HepG2 (cell line): Measurements from ENCODE around the gene RABEPK. TPM values are rescaled to one million over a fixed set of nuclear protein-coding genes. Genes with fewer than 3 reads are reported as not detected.

Source experiments
- ATAC-seq: fragments of 200-7000 bp; cut with Tn5 transposase; 3 replicates; pipeline ENCODE4 v1.9.1; 2020; ENCODE audit warnings: mild to moderate bottlenecking, moderate library complexity
- BruUV-seq: library from RNA; stranded (reverse); fragments of 400-500 nt; replicated peaks from 2 replicates; lab custom pipeline; 2021; lab: Mats Ljungman, UMichigan
- CTCF ChIA-PET: fragments of 300-600 bp; formaldehyde crosslinking; extraction: SDS; loops from one replicate; lab custom pipeline; 2021; ENCODE audit warnings: low total read pairs, inconsistent platforms, low intra/inter-chr PET ratio; lab: Yijun Ruan, JAX
- POLR2A ChIA-PET: fragments of 350-600 bp; sonication (Branson Sonifier 250); formaldehyde crosslinking; loops from one replicate; lab custom pipeline; 2020; ENCODE audit warnings: antibody characterized with exemption, inconsistent platforms; lab: Yijun Ruan, JAX
- DNase-seq: peaks from one replicate; pipeline ENCODE4 v3.0.0-alpha.2; 2015; ENCODE audit warnings: low spot score
- FAIRE-seq: peaks from 3 replicates; lab custom pipeline; 2011; peaks lifted over from hg19 to GRCh38; lab: Jason Lieb, UNC
- H2AFZ ChIP-seq: one replicate; pipeline ENCODE4 v1.6.1; 2011; ENCODE audit warnings: low read length, inconsistent platforms
- H3K27ac ChIP-seq: fragments of 300-600 bp; 3 replicates; pipeline ENCODE4 v1.8.0; 2011; ENCODE audit warnings: mixed run types, mild to moderate bottlenecking, mixed read lengths, low read length, inconsistent platforms; ENCODE audit not compliant: insufficient read depth; ENCODE audit errors: extremely low read length
- H3K27me3 ChIP-seq, 2 experiments: fragments of 200-600 bp in 1 of 2; 2 replicates in 1 of 2; 3 replicates in 1 of 2; pipeline versions ENCODE4 v1.6.0 to v1.8.0; 2011; ENCODE audit warnings: low read length in 2 of 2, mild to moderate bottlenecking in 2 of 2, moderate library complexity in 2 of 2, inconsistent platforms in 1 of 2; ENCODE audit not compliant: insufficient read depth in 2 of 2, control insufficient read depth in 1 of 2
- H3K36me3 ChIP-seq, 2 experiments: fragments of 200-600 bp in 1 of 2; replicated peaks in 1 of 2; 2 replicates in 1 of 2; 3 replicates in 1 of 2; pipeline versions ENCODE4 v1.5.1 to v1.8.0; 2011; ENCODE audit warnings: low read length in 2 of 2, inconsistent platforms in 1 of 2; ENCODE audit not compliant: insufficient read depth in 2 of 2, control insufficient read depth in 1 of 2
- H3K4me1 ChIP-seq: 2 replicates; pipeline ENCODE4 v1.5.1; 2012; ENCODE audit warnings: low read length, inconsistent platforms; ENCODE audit not compliant: insufficient read depth
- H3K4me2 ChIP-seq: 2 replicates; pipeline ENCODE4 v1.6.0; 2011; ENCODE audit warnings: low read depth, low read length, inconsistent platforms
- H3K4me3 ChIP-seq, 3 experiments: fragments of 200-600 bp in 1 of 3; sonication (generic), shearing (Covaris generic) in 1 of 3; replicated peaks in 1 of 3; 2 replicates each; pipeline ENCODE4 v1.5.1; 2011 to 2016; ENCODE audit warnings: low read length in 3 of 3, inconsistent platforms in 2 of 3, low read depth in 2 of 3, mild to moderate bottlenecking in 2 of 3, control low read depth in 1 of 3, mixed read lengths in 1 of 3; ENCODE audit not compliant: insufficient read depth in 1 of 3
- H3K79me2 ChIP-seq: one replicate; pipeline ENCODE4 v1.6.1; 2011; ENCODE audit warnings: low read length, inconsistent platforms; ENCODE audit not compliant: insufficient read depth
- H3K9ac ChIP-seq: 2 replicates; pipeline ENCODE4 v1.6.0; 2011; ENCODE audit warnings: mild to moderate bottlenecking, low read depth, low read length, inconsistent platforms; ENCODE audit not compliant: insufficient read depth
- H3K9me3 ChIP-seq: 2 replicates; pipeline ENCODE4 v1.5.1; 2012; ENCODE audit warnings: mild to moderate bottlenecking, low read length
- H4K20me1 ChIP-seq: 2 replicates; pipeline ENCODE4 v1.6.0; 2011; ENCODE audit warnings: inconsistent platforms, mild to moderate bottlenecking, low read length, moderate library complexity; ENCODE audit not compliant: insufficient read depth
- MED8 ChIP-seq: sonication (generic); formaldehyde crosslinking; IDR thresholded peaks from 2 replicates; pipeline ENCODE4 v1.8.1; 2023; ENCODE audit warnings: mild to moderate bottlenecking, missing genetic modification reagents; ENCODE audit not compliant: insufficient replicate concordance
- PLRG1 ChIP-seq: fragments of 450-650 bp; conservative IDR thresholded peaks from 2 replicates; pipeline ENCODE4 v1.6.1; 2016
- ZNF121 ChIP-seq: sonication (generic); formaldehyde crosslinking; IDR thresholded peaks from 2 replicates; pipeline ENCODE4 v1.5.0; 2020; ENCODE audit warnings: mild to moderate bottlenecking, missing genetic modification reagents
- ZNF552 ChIP-seq: sonication (generic); formaldehyde crosslinking; IDR thresholded peaks from 2 replicates; pipeline ENCODE4 v1.9.0; 2022; ENCODE audit warnings: missing genetic modification reagents, mild to moderate bottlenecking, borderline replicate concordance
- ZNF564 ChIP-seq: sonication (generic); formaldehyde crosslinking; IDR thresholded peaks from 2 replicates; pipeline ENCODE4 v1.8.1; 2023; ENCODE audit warnings: mild to moderate bottlenecking, missing genetic modification reagents
- ZNF782 ChIP-seq: sonication (generic); formaldehyde crosslinking; IDR thresholded peaks from 2 replicates; pipeline ENCODE4 v1.4.0; 2020; ENCODE audit warnings: missing genetic modification reagents, mild to moderate bottlenecking, borderline replicate concordance
- WGBS: methylation state at CpG from one replicate; pipeline ENCODE4 v1.1.6; 2017; ENCODE audit warnings: low lambda C conversion rate; 5-methylcytosine and 5-hydroxymethylcytosine counted together
- in situ Hi-C: cut with HindIII; loops from 2 replicates; pipeline ENCODE4 v1.10.0; 2017; ENCODE audit warnings: low pct_unique_long_range_greater_than_20kb; ENCODE audit not compliant: extremely low pct_ligation_motif_present
- intact Hi-C: fragments of 100-400 bp; cut with micrococcal nuclease; formaldehyde crosslinking; loops from one replicate; pipeline ENCODE4 v1.10.0; 2022; ENCODE audit not compliant: unreplicated experiment
- polyA plus RNA-seq, 8 experiments: library from polyadenylated mRNA; depleted of rRNA in 3 of 8; stranded (reverse) in 7 of 8; unstranded in 1 of 8; fragments of >200 nt; fragmentation: Illumina TruSeq in 4 of 8; extraction: Trizol in 4 of 8; gene quantifications; 2 replicates each; pipeline versions ENCODE4 v1.2.1 to v1.2.3, GENCODE V29; 2011 to 2016; ENCODE audit warnings: low read depth in 4 of 8, missing spikeins in 1 of 8, mixed read lengths in 1 of 8; ENCODE audit not compliant: insufficient read depth in 1 of 8
- total RNA-seq, 5 experiments: library from RNA; depleted of rRNA; stranded (reverse); fragments of >200 nt; fragmentation: Illumina TruSeq; extraction: Trizol; gene quantifications; 2 replicates each; pipeline ENCODE4 v1.2.3, GENCODE V29; 2016; ENCODE audit warnings: low read depth in 1 of 5
- TF ChIP-seq, protein P1 (sequence below): sonication (generic); formaldehyde crosslinking; IDR thresholded peaks from 2 replicates; pipeline ENCODE4 v1.5.0; 2020; ENCODE audit warnings: mild to moderate bottlenecking, missing genetic modification reagents, borderline replicate concordance
- TF ChIP-seq, protein P2 (sequence below): sonication (generic); formaldehyde crosslinking; IDR thresholded peaks from 2 replicates; pipeline ENCODE4 v1.5.0; 2020; ENCODE audit warnings: mild to moderate bottlenecking, missing genetic modification reagents, moderate library complexity
- TF ChIP-seq, protein P3 (sequence below): sonication (generic); formaldehyde crosslinking; IDR thresholded peaks from 2 replicates; pipeline ENCODE4 v1.4.0; 2020; ENCODE audit warnings: low read depth, mild to moderate bottlenecking, missing genetic modification reagents

The RABEPK gene
- total and polyA plus RNA-seq, 2 of the 13 experiments (the other 11 are each of a cell fraction or from before 2014, with no cell fraction given) = 75.5 to 90.0 TPM

DNA sequence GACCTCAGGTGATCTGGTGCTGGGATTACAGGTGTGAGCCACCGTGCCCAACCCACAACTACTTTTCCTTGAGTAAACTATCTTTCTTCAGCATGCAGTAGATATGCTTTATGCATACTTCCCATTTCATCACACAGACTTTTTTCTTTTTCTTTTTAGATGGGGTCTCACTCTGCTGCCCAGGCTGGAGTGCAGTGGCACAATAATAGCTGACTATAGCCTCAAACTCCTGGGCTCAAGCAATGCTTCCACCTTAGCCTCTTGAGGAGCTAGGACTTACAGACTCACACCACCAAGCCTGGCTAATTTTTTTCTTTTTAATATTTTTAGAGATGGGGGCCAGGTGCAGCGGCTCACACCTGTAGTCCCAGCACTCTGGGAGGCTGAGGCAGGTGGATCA is 33.6 kb upstream of the RABEPK start:
- Histone ChIP-seq H3K4me1 (peaks cover 4% of the 10 kb centered on the region; the same call in 1 of the 2 replicates), H3K9ac (no peak overlapping the region), H3K27ac (no peak overlapping the region), H2AFZ (no peak overlapping the region), H3K4me2 (no peak overlapping the region)
- WGBS = 75% methylated on average over 2 of the region's 2 CpGs
- in situ Hi-C loops = no loop called here
- DNase-seq = no peak
- POLR2A ChIA-PET = no interaction called here
- ATAC-seq = no peak
- TF ChIP-seq ZNF121 (CRISPR knock-in tag) (0 out of 2 replicates have a peak, but pooled peaks have one; percentile 30), ZNF552 (CRISPR knock-in tag) (no peak), ZNF782 (CRISPR knock-in tag) (no peak)
- TF ChIP-seq, all 625 proteins: peak for 1
- Histone ChIP-seq H3K36me3 (peaks cover 0 to 13% of the 10 kb centered on the region in 2 experiments; a peak in 1 of 5 replicates), H3K4me3 (no peak overlapping the region), H4K20me1 (no peaks in the 10 kb centered on the region), H3K9me3 (no peaks in the 10 kb centered on the region), H3K27me3 (no peaks in the 10 kb centered on the region), H3K79me2 (no peaks in the 10 kb centered on the region)
- BruUV-seq = no TSS peak
- CTCF ChIA-PET = no interaction called here
- intact Hi-C loops = no loop called here
- FAIRE-seq = no peak

DNA sequence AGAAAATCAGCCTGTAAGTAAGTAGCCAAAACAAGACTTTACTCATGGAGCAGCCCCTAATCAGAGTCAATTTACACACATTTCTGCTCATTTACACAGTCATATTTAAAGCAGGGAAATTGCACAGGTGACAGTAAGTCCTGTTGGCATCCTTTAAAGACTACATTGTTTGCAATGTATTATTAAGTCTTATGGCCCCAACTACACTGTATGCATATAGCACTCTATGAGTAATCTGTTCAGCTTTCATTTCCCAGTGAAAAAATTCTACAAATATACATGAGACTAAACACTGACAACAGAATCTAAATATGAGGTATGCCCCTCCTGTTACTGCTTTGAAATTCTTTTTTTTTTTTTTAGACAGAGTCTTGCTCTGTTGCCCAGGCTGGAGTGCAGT is 30.4 kb upstream of the RABEPK start:
- no peak overlapping the region for H2AFZ ChIP-seq
- no peaks in the 10 kb centered on the region for H3K4me1 ChIP-seq
- in situ Hi-C loops = no loop called here
- ATAC-seq = no peak
- H3K27ac ChIP-seq = no peak overlapping the region
- H3K9ac ChIP-seq = no peak overlapping the region
- ChIA-PET CTCF (no interaction called here), POLR2A (no interaction called here)
- FAIRE-seq = no peak
- intact Hi-C loops = no loop called here
- H3K79me2 ChIP-seq = peaks cover 12% of the 10 kb centered on the region
- H3K9me3 ChIP-seq = no peaks in the 10 kb centered on the region
- no peaks in the 10 kb centered on the region for H4K20me1 ChIP-seq
- no peak for DNase-seq
- no peak overlapping the region for H3K4me3 ChIP-seq
- H3K27me3 ChIP-seq = no peaks in the 10 kb centered on the region
- H3K36me3 ChIP-seq = peaks cover 0 to 13% of the 10 kb centered on the region in 2 experiments; a peak in 1 of 5 replicates
- no TSS peak for BruUV-seq
- H3K4me2 ChIP-seq = no peak overlapping the region
- no peak for TF ChIP-seq PLRG1
- TF ChIP-seq, protein P1, sequence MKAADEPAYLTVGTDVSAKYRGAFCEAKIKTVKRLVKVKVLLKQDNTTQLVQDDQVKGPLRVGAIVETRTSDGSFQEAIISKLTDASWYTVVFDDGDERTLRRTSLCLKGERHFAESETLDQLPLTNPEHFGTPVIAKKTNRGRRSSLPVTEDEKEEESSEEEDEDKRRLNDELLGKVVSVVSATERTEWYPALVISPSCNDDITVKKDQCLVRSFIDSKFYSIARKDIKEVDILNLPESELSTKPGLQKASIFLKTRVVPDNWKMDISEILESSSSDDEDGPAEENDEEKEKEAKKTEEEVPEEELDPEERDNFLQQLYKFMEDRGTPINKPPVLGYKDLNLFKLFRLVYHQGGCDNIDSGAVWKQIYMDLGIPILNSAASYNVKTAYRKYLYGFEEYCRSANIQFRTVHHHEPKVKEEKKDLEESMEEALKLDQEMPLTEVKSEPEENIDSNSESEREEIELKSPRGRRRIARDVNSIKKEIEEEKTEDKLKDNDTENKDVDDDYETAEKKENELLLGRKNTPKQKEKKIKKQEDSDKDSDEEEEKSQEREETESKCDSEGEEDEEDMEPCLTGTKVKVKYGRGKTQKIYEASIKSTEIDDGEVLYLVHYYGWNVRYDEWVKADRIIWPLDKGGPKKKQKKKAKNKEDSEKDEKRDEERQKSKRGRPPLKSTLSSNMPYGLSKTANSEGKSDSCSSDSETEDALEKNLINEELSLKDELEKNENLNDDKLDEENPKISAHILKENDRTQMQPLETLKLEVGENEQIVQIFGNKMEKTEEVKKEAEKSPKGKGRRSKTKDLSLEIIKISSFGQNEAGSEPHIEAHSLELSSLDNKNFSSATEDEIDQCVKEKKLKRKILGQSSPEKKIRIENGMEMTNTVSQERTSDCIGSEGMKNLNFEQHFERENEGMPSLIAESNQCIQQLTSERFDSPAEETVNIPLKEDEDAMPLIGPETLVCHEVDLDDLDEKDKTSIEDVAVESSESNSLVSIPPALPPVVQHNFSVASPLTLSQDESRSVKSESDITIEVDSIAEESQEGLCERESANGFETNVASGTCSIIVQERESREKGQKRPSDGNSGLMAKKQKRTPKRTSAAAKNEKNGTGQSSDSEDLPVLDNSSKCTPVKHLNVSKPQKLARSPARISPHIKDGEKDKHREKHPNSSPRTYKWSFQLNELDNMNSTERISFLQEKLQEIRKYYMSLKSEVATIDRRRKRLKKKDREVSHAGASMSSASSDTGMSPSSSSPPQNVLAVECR (CRISPR knock-in tag) = no peak
- TF ChIP-seq ZNF564 (CRISPR knock-in tag) = no peak
- TF ChIP-seq, protein P2, sequence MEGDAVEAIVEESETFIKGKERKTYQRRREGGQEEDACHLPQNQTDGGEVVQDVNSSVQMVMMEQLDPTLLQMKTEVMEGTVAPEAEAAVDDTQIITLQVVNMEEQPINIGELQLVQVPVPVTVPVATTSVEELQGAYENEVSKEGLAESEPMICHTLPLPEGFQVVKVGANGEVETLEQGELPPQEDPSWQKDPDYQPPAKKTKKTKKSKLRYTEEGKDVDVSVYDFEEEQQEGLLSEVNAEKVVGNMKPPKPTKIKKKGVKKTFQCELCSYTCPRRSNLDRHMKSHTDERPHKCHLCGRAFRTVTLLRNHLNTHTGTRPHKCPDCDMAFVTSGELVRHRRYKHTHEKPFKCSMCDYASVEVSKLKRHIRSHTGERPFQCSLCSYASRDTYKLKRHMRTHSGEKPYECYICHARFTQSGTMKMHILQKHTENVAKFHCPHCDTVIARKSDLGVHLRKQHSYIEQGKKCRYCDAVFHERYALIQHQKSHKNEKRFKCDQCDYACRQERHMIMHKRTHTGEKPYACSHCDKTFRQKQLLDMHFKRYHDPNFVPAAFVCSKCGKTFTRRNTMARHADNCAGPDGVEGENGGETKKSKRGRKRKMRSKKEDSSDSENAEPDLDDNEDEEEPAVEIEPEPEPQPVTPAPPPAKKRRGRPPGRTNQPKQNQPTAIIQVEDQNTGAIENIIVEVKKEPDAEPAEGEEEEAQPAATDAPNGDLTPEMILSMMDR (CRISPR knock-in tag) = no peak
- no peak for TF ChIP-seq MED8 (CRISPR knock-in tag)
- TF ChIP-seq, protein P3, sequence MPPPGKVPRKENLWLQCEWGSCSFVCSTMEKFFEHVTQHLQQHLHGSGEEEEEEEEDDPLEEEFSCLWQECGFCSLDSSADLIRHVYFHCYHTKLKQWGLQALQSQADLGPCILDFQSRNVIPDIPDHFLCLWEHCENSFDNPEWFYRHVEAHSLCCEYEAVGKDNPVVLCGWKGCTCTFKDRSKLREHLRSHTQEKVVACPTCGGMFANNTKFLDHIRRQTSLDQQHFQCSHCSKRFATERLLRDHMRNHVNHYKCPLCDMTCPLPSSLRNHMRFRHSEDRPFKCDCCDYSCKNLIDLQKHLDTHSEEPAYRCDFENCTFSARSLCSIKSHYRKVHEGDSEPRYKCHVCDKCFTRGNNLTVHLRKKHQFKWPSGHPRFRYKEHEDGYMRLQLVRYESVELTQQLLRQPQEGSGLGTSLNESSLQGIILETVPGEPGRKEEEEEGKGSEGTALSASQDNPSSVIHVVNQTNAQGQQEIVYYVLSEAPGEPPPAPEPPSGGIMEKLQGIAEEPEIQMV = no peak
